ENCODE data around the gene SOCS2. TPM values are rescaled to one million over a fixed set of nuclear protein-coding genes. Genes with fewer than 3 reads are reported as not detected.

SOCS2 gene
- polyA plus RNA-seq, 1 donor: 36.1 TPM

GRCh38 chr12:93626160-93626559 lies 53.7 kb downstream of the SOCS2 start:
- DNase-seq: no peak

Other genes starting within 250 kb of the SOCS2 start
- gene NUDT4, start 194.8 kb upstream of the SOCS2 start, polyA plus RNA-seq (ENCODE audit: insufficient read length): 130 TPM
- gene UBE2N, start 130.7 kb upstream of the SOCS2 start, polyA plus RNA-seq (ENCODE audit: insufficient read length): 173 TPM
- gene MRPL42, start 105.2 kb upstream of the SOCS2 start, polyA plus RNA-seq (ENCODE audit: insufficient read length): 80.6 TPM
- gene CRADD, start 104.7 kb downstream of the SOCS2 start, polyA plus RNA-seq (ENCODE audit: insufficient read length): 11.4 TPM